Spleen (tissue), 11 donors: ENCODE results near the gene PRKCZ. TPM values are rescaled to one million over a fixed set of nuclear protein-coding genes. Genes with fewer than 3 reads are reported as not detected.
"Not testable (repeated sequence)": the region's sequence is repeated elsewhere in the genome, so short reads cannot be mapped to it uniquely, and the experiment has no call there.

Experiments
- DNase-seq: peaks from one replicate; pipeline ENCODE4 v3.0.0-alpha.2; 2020
- H3K27ac ChIP-seq, 8 donors: fragments of 200-600 bp; sonication (generic) in 7 of 8; 1 replicate in 4 of 8; 2 replicates in 4 of 8; pipeline versions ENCODE4 v1.5.0 to v1.8.0; 2016 to 2021; ENCODE audit warnings: inconsistent platforms in 4 of 8, mild to moderate bottlenecking in 4 of 8, moderate library complexity in 1 of 8
- H3K27me3 ChIP-seq, 7 donors: fragments of 200-600 bp; sonication (generic) in 6 of 7; replicated peaks in 1 of 7; 1 replicate in 4 of 7; 2 replicates in 3 of 7; pipeline versions ENCODE4 v1.5.0 to v1.8.0; 2016 to 2021; ENCODE audit warnings: inconsistent platforms in 3 of 7, mild to moderate bottlenecking in 1 of 7
- H3K36me3 ChIP-seq, 6 donors: fragments of 200-600 bp; sonication (generic) in 5 of 6; 1 replicate in 4 of 6; 2 replicates in 2 of 6; pipeline versions ENCODE4 v1.5.0 to v1.8.0; 2016 to 2021; ENCODE audit warnings: inconsistent platforms in 2 of 6
- H3K4me1 ChIP-seq, 6 donors: fragments of 200-600 bp; sonication (generic) in 5 of 6; 1 replicate in 3 of 6; 2 replicates in 3 of 6; pipeline versions ENCODE4 v1.5.0 to v1.8.0; 2016 to 2021; ENCODE audit warnings: inconsistent platforms in 3 of 6
- H3K4me3 ChIP-seq, 8 donors: fragments of 200-600 bp; sonication (generic) in 7 of 8; 1 replicate in 4 of 8; 2 replicates in 4 of 8; pipeline versions ENCODE4 v1.5.0 to v1.8.0; 2016 to 2021; ENCODE audit warnings: inconsistent platforms in 4 of 8, mild to moderate bottlenecking in 4 of 8, moderate library complexity in 2 of 8
- H3K9me3 ChIP-seq, 8 donors: fragments of 200-600 bp; sonication (generic) in 7 of 8; 1 replicate in 4 of 8; 2 replicates in 4 of 8; pipeline versions ENCODE4 v1.5.0 to v1.8.0; 2016 to 2021; ENCODE audit warnings: inconsistent platforms in 4 of 8
- CTCF ChIP-seq, 11 experiments: fragments of 200-600 bp in 7 of 11; fragments of 450-650 bp in 4 of 11; sonication (generic) in 4 of 11; IDR thresholded peaks in 8 of 11; conservative IDR thresholded peaks in 3 of 11; 1 replicate in 7 of 11; 2 replicates in 4 of 11; pipeline versions ENCODE4 v1.4.0 to v1.8.0; 2016 to 2021; ENCODE audit warnings: antibody characterized with exemption in 11 of 11, inconsistent platforms in 4 of 11, mild to moderate bottlenecking in 1 of 11
- POLR2A ChIP-seq, 3 donors: fragments of 450-650 bp; IDR thresholded peaks; one replicate each; pipeline ENCODE4 v1.5.1; 2017; ENCODE audit warnings: antibody characterized with exemption in 3 of 3, mild to moderate bottlenecking in 1 of 3
- POLR2AphosphoS5 ChIP-seq, 3 donors: sonication (generic); formaldehyde crosslinking; IDR thresholded peaks; one replicate each; pipeline ENCODE4 v1.5.1; 2017; ENCODE audit warnings: antibody characterized with exemption in 3 of 3
- WGBS, 5 donors: extraction: QIAGEN DNeasy Blood & Tissue Kit in 3 of 5; methylation state at CpG; one replicate each; pipeline versions ENCODE4 v1.1.5 to v1.1.7; 2013 to 2018; 5-methylcytosine and 5-hydroxymethylcytosine counted together
- intact Hi-C: fragments of 100-400 bp; cut with DNase I; formaldehyde crosslinking; loops from one replicate; pipeline ENCODE4 v1.15.0; 2023; ENCODE audit warnings: low total_unique reads
- polyA plus RNA-seq, 3 donors: library from polyadenylated mRNA; stranded (reverse); fragments of 200-250 nt; gene quantifications; one replicate each; pipeline ENCODE4 v1.2.1, GENCODE V29; 2013
- total RNA-seq, 7 donors: library from RNA; depleted of rRNA in 3 of 7; stranded (reverse); fragments of >200 nt in 3 of 7; fragmentation: NEBNext Ultra II Directional in 4 of 7; extraction: Animal tissue kit (Norgen Biotek cat#: 25700) in 4 of 7; gene quantifications; one replicate each; pipeline versions ENCODE4 v1.1.0 to v1.2.1, GENCODE V29; 2016 to 2021
- donor health status: healthy with polysubstance abuse.
- donor health status: DM: no; HTN: no; CAD: no; lungs with moderate emphysema.
- donor health status: DM: no; HTN: no; CAD: no.
- donor health status: Bipolar disorder and iron deficiency.
- donor health status: healthy.
- donor health status: DM: no; HTN: no; CAD: no.
- donor health status: DM: yes; HTN: yes; CAD: no.

Gene PRKCZ
- total and polyA plus RNA-seq, 10 donors = 17.6 to 61.8 (median 34.0) TPM

- Histone ChIP-seq H3K27ac (peak overlapping the region in 6 of 8 donors; percentile 41 to 93 (median 70)), H3K9me3 (no peaks in the 10 kb centered on the region), H3K4me3 (peak overlapping the region in 1 of 8 donors; percentile 13), H3K36me3 (peaks cover 0 to 60% (median 27%) of the 10 kb centered on the region in 6 donors), H3K27me3 (no peaks in the 10 kb centered on the region), H3K4me1 (peaks cover 0 to 77% (median 21%) of the 10 kb centered on the region in 6 donors)
- WGBS, 5 donors = 73 to 82% (median 81%) methylated on average over 18 to 19 of the region's 19 CpGs
- intact Hi-C loops = no loop called here
- no peak for TF ChIP-seq POLR2A (IDR thresholded peaks at IDR 0.05)
- TF ChIP-seq POLR2AphosphoS5 (IDR thresholded peaks at IDR 0.05) = peak in 1 of 3 donors; percentile 2
- DNase-seq = no peak
Measured at GRCh38 chr1:2145946-2146835, 96.0 kb downstream of the PRKCZ start.

DNA sequence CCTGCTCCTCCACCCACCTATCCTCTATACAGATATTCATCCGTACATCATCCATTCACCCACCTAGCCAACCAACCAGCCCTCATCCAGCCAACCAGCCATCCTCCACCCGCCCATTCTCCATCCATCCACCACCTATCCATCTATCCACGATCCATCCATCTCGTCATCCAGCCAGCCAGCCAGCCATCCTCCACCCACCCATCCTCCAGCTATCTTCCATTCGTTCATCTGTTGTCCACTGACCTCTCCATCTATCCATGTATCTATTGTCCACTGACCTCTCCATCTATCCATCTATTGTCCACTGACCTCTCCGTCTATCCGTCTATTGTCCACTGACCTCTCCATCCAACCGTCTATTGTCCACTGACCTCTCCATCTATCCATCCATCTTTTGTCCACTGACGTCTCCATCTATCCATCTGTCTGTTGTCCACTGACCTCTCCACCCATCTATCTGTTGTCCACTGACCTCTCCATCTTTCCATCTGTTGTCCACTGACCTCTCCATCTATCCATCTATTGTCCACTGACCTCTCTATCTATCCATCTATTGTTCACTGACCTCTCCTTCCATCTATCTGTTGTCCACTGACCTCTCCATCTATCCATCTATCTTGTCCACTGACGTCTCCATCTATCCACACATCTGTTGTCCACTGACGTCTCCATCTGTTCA, 96.8 kb downstream of the PRKCZ start:
- Histone ChIP-seq H3K9me3 (no peaks in the 10 kb centered on the region), H3K27me3 (no peaks in the 10 kb centered on the region), H3K36me3 (peaks cover 0 to 68% (median 28%) of the 10 kb centered on the region in 6 donors), H3K4me3 (peak overlapping the region in 1 of 8 donors; percentile 13), H3K4me1 (peaks cover 0 to 85% (median 21%) of the 10 kb centered on the region in 6 donors), H3K27ac (peak overlapping the region in 4 of 8 donors; percentile 41 to 93 (median 82))
- 90 to 95% (median 93%) methylated on average over 11 of the region's 11 CpGs for WGBS, 5 donors
- no peak for TF ChIP-seq POLR2AphosphoS5 (IDR thresholded peaks at IDR 0.05)
- TF ChIP-seq POLR2A (IDR thresholded peaks at IDR 0.05) = no peak
- TF ChIP-seq CTCF (IDR thresholded peaks at IDR 0.05 in 8 of 11, conservative IDR thresholded peaks at IDR 0.05 in 3 of 11) = no peak
- DNase-seq = no peak
- intact Hi-C loops = no loop called here

DNA sequence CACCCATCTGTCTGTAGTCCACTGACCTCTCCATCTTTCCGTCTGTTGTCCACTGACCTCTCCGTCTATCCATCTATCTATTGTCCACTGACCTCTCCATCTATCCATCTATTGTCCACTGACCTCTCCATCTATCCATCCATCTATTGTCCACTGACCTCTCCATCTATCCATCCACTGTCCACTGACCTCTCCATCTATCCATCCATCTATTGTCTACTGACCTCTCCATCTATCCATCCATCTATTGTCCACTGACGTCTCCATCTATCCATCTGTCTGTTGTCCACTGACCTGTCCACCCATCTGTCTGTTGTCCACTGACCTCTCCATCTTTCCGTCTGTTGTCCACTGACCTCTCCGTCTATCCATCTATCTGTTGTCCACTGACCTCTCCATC, 97.7 kb downstream of the PRKCZ start:
- Histone ChIP-seq H3K4me1 (peaks cover 0 to 88% (median 20%) of the 10 kb centered on the region in 6 donors), H3K36me3 (peaks cover 0 to 70% (median 30%) of the 10 kb centered on the region in 6 donors), H3K27ac (peak overlapping the region in 4 of 8 donors; percentile 84 to 94 (median 92)), H3K4me3 (peak overlapping the region in 1 of 8 donors; percentile 64)
- H3K9me3 ChIP-seq, intact Hi-C loops, H3K27me3 ChIP-seq, DNase-seq: not testable (repeated sequence)
- 91 to 97% (median 95%) methylated on average over 5 of the region's 5 CpGs for WGBS, 5 donors

- DNase-seq = peak; percentile 89
- peak overlapping the region in 1 of 8 donors; percentile 64 for H3K4me3 ChIP-seq
- H3K4me1 ChIP-seq = peaks cover 0 to 88% (median 20%) of the 10 kb centered on the region in 6 donors
- TF ChIP-seq POLR2AphosphoS5 (IDR thresholded peaks at IDR 0.05) (peak; percentile 52 to 95 (median 78)), POLR2A (IDR thresholded peaks at IDR 0.05) (peak in 1 of 3 donors; percentile 28), CTCF (IDR thresholded peaks at IDR 0.05 in 8 of 11, conservative IDR thresholded peaks at IDR 0.05 in 3 of 11) (no peak)
- intact Hi-C loops = no loop called here
- peak overlapping the region; percentile 21 to 94 (median 88) for H3K27ac ChIP-seq
- H3K9me3 ChIP-seq = no peaks in the 10 kb centered on the region
- H3K36me3 ChIP-seq = peaks cover 0 to 78% (median 35%) of the 10 kb centered on the region in 6 donors
- 13 to 44% (median 26%) methylated on average over 14 of the region's 14 CpGs for WGBS, 5 donors
- no peaks in the 10 kb centered on the region for H3K27me3 ChIP-seq
Measured at GRCh38 chr1:2148691-2149090, 98.5 kb downstream of the PRKCZ start.
